Skeletal muscle tissue (tissue), 4 donors: ENCODE data around the gene KLKB1. TPM values are rescaled to one million over a fixed set of nuclear protein-coding genes. Genes with fewer than 3 reads are reported as not detected.

Source experiments
- H3K27ac ChIP-seq: one replicate; pipeline ENCODE4 v1.7.0; 2013; ENCODE audit warnings: mild to moderate bottlenecking, low read depth, low read length, inconsistent platforms
- H3K27me3 ChIP-seq, 3 donors: one replicate each; pipeline ENCODE4 v1.7.0; 2013; ENCODE audit warnings: low read length in 3 of 3; ENCODE audit not compliant: control insufficient read depth in 3 of 3, insufficient read depth in 3 of 3
- H3K36me3 ChIP-seq, 3 donors: one replicate each; pipeline ENCODE4 v1.7.0; 2013; ENCODE audit warnings: low read length in 3 of 3; ENCODE audit not compliant: control insufficient read depth in 3 of 3, insufficient read depth in 3 of 3
- H3K4me1 ChIP-seq, 3 donors: one replicate each; pipeline ENCODE4 v1.7.0; 2013; ENCODE audit warnings: low read length in 3 of 3, mild to moderate bottlenecking in 3 of 3; ENCODE audit not compliant: control insufficient read depth in 3 of 3, insufficient read depth in 3 of 3
- H3K4me3 ChIP-seq, 3 donors: one replicate each; pipeline ENCODE4 v1.7.0; 2013; ENCODE audit warnings: low read length in 3 of 3
- H3K9ac ChIP-seq, 3 donors: one replicate each; pipeline ENCODE4 v1.7.0; 2013; ENCODE audit warnings: low read length in 3 of 3, mild to moderate bottlenecking in 3 of 3, moderate library complexity in 2 of 3, low read depth in 1 of 3
- H3K9me3 ChIP-seq, 3 donors: one replicate each; pipeline ENCODE4 v1.7.0; 2013; ENCODE audit warnings: low read length in 3 of 3; ENCODE audit not compliant: control insufficient read depth in 3 of 3
- total RNA-seq: library from RNA; depleted of rRNA; stranded (reverse); fragments of >200 nt; gene quantifications from one replicate; pipeline ENCODE4 v1.2.3, GENCODE V29; 2014
- donor health status: Osteomylitis.

Gene KLKB1
- total RNA-seq, 1 donor from 2014 or later: 0.52 TPM

- H3K9me3 ChIP-seq: peaks cover 0 to under 1% (median 0%) of the 10 kb centered on the region in 3 donors
- no peak overlapping the region for H3K27ac ChIP-seq
- no peaks in the 10 kb centered on the region for H3K4me1 ChIP-seq
- H3K9ac ChIP-seq: no peak overlapping the region
- no peak overlapping the region for H3K4me3 ChIP-seq
- no peaks in the 10 kb centered on the region for H3K36me3 ChIP-seq
- H3K27me3 ChIP-seq: peaks cover 4 to 27% (median 18%) of the 10 kb centered on the region in 3 donors
Observed at GRCh38 chr4:186304216-186304615, 76.9 kb downstream of the KLKB1 start.

DNA sequence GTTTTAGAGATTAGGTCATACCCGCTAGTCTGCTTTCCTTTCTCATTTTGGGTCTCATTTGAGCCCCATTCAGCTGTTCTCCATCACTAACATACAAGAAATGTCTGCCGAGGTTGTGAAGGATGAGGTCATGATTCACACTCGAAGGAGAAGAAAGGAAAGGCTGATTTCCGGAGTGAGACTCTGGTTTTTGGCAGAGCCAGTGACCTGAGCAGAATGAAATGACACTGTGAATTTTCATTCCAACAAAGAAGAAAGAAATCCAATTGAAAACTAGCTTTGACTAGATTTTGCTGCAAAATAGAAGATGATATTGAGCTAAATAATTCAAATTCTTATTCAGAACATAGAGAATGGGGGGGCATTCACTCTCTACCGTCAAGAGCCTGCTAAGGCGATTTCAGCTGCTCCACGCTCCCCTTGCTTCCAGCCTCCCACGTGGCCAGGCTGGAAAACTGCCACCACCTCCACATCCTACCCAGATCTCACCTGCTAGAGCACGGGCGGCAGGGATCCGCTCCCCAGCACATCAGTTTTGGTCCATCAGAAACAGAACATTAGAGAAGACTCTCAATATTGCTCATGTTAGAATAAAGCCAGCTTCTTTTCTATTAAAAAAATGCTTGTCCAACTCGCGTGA lies 77.7 kb downstream of the KLKB1 start:
- Histone ChIP-seq H3K9ac (no peak overlapping the region), H3K4me3 (no peak overlapping the region), H3K9me3 (peaks cover 0 to 2% (median 0%) of the 10 kb centered on the region in 3 donors), H3K27me3 (peaks cover 4 to 22% (median 16%) of the 10 kb centered on the region in 3 donors), H3K27ac (no peak overlapping the region), H3K36me3 (no peaks in the 10 kb centered on the region), H3K4me1 (no peaks in the 10 kb centered on the region)

- Histone ChIP-seq H3K9me3 (peaks cover 0 to 2% (median 0%) of the 10 kb centered on the region in 3 donors), H3K27ac (no peak overlapping the region), H3K9ac (no peak overlapping the region), H3K4me1 (no peaks in the 10 kb centered on the region), H3K27me3 (peaks cover 4 to 23% (median 16%) of the 10 kb centered on the region in 3 donors), H3K36me3 (no peaks in the 10 kb centered on the region), H3K4me3 (no peak overlapping the region)
Observed at GRCh38 chr4:186307497-186307896, 80.2 kb downstream of the KLKB1 start.

DNA sequence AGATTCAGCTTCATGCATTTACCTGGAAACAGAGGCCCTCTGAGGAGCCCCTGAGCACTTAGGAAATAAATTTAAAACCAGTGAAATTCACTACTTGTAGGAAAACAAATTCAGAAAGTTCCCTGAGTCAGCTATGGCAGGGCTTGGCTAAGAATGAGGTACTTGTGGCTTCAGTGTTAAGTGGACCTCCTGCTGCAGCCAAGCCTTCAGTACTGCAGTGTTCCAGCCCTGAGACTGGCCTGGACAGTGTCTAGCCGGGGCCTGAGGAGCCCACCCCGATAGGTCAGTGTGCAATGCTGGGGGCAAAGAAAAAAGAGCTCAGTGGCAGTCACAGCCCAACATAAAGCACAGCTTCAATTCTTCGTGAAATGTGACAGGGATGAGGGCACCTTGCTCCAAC lies 80.6 kb downstream of the KLKB1 start:
- H3K4me1 ChIP-seq: no peaks in the 10 kb centered on the region
- peaks cover 4 to 22% (median 18%) of the 10 kb centered on the region in 3 donors for H3K27me3 ChIP-seq
- H3K4me3 ChIP-seq: no peak overlapping the region
- H3K27ac ChIP-seq: no peak overlapping the region
- H3K9me3 ChIP-seq: peaks cover 0 to 2% (median 0%) of the 10 kb centered on the region in 3 donors
- H3K36me3 ChIP-seq: no peaks in the 10 kb centered on the region
- H3K9ac ChIP-seq: no peak overlapping the region

Other genes starting within 250 kb of the KLKB1 start
- 1.0 TPM for gene TLR3, start 158.4 kb upstream of the KLKB1 start, total RNA-seq
- gene FAM149A, start 122.8 kb upstream of the KLKB1 start, total RNA-seq: 6.8 TPM
- 5.7 TPM for gene CYP4V2, start 35.9 kb upstream of the KLKB1 start, total RNA-seq
- gene F11, start 38.7 kb downstream of the KLKB1 start, total RNA-seq: not detected